OCI-LY3 (cell line): ENCODE measurements around the gene CDH23.

Source experiments
- CTCF ChIP-seq: fragments of 200-600, 300-600 bp; sonication (generic); IDR thresholded peaks from 2 replicates; pipeline ENCODE4 v1.5.1; 2014; ENCODE audit warnings: antibody characterized with exemption, low read length, low read depth
- EZH2phosphoT487 ChIP-seq: fragments of 200-600 bp; shearing (Covaris generic); IDR thresholded peaks from 2 replicates; pipeline ENCODE4 v1.6.1; 2018; ENCODE audit warnings: antibody characterized with exemption, mixed run types, low read depth

- TF ChIP-seq CTCF: no peak
- TF ChIP-seq EZH2phosphoT487: no peak
These were observed 36.0 kb upstream of the CDH23 start for GRCh38 chr10:71360735-71361134.
